ENCODE results near the gene USP4.
"Not testable (repeated sequence)": the region's sequence is repeated elsewhere in the genome, so short reads cannot be mapped to it uniquely, and the experiment has no call there.

Gene USP4

GRCh38 chr3:49352890-49353421, 13.1 kb upstream of the USP4 start:
- DNase-seq: peak in 1 of 10 donors; percentile 0
- intact Hi-C loops (cut with DNase I): no loop called here

DNA sequence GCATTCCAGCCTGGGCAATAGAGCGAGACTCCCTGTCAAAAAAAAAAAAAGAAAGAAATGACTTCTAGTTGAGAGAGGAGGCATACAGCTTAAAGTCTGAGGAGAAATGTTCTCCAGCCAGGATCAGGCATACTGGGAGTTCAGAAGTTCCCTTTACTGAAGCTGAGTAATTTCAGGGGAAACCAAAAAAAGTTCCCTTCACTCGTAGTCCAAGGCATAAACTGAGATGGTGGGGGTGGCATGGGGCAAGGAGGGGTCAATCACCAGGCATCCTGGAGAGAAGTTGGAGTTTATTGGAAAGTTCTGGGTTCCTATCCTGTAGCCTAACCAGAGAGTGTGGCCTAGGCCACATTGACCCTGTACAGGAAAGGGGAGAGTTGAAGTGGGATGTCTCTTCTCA, 12.4 kb upstream of the USP4 start:
- DNase-seq: peak in 1 of 10 donors; percentile 5
- intact Hi-C loops (cut with DNase I): no loop called here

DNA sequence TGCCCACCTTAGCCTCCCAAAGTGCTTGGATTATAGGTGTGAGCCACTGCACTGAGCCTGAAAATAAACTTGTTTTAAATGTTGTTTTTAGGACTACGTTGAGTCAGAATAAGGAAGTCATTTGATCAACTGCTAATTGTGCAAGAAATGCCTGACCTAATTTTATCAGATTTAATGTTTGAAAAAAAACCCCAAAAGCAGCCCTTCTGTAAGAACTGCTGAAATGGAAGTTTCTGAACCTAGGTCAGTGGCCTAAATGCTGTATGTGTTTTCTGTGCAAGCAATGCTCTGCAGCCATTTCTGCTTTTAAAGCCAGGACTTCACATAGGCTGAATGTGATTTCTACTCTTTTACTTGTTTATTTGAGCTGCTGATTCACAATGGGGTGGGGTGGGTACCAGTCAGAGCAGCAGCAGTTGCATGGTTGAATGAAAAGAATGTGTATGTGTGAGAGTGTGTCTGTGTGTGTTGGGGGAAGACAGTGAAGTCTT, 11.7 kb upstream of the USP4 start:
- peak in 1 of 10 donors; percentile 3 for DNase-seq
- intact Hi-C loops (cut with DNase I): no loop called here

DNA sequence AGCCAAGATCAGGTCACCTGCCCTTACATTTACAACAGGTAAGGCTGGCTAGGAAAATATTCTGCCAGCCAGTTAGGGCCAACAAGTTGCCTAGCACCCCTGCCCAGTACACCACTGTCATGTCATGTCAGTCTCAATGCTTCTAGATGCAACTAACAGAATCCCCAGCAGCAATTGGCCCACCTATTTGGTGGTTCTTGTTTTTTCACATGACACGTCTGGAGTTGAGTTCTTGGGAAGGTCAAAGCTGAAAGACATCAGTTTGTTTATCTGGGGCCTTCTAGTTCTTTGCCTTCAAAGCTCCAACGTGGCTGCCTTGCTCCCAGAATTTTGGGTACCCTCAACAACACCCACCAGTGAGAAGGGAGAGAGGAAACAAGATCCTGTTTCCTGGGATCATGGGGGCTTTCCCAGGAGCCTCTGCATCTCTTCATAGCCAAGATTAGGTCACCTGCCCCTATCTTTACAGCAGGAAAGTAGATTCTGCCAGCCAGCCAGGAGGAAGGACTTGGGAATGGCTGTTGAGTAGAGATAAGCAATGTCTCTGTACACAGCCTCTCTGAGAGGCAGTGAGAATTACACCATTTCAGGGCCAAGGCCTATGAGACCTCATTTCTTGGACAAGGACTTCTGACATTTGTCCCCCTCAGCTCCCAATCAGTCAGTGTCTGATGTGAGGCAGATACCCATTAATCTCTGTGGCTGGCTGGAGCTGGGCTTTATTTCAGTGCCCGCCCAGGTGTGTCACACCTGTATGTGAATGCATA, 9.7 kb upstream of the USP4 start:
- DNase-seq: peak in 2 of 10 donors; percentile 12
- intact Hi-C loops (cut with DNase I): no loop called here

DNA sequence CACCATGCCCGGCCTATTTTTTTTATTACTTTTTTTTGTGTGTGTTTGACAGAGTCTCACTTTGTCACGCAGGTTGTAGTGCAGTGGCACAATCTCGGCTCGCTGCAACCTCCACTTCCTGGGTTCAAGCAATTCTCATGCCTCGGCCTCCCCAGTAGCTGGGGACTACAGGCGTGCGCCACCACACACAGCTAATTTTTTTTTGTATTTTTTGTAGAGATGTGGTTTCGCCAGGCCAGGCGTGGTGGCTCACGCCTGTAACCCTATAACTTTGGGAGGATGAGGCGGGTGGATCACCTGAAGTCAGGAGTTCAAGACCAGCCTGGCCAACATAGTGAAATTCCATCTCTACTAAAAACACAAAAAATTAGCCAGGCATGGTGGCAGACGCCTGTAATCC, 8.5 kb upstream of the USP4 start:
- intact Hi-C loops (cut with DNase I): not testable (repeated sequence)
- DNase-seq: peak in 2 of 10 donors; percentile 4 to 29

DNA sequence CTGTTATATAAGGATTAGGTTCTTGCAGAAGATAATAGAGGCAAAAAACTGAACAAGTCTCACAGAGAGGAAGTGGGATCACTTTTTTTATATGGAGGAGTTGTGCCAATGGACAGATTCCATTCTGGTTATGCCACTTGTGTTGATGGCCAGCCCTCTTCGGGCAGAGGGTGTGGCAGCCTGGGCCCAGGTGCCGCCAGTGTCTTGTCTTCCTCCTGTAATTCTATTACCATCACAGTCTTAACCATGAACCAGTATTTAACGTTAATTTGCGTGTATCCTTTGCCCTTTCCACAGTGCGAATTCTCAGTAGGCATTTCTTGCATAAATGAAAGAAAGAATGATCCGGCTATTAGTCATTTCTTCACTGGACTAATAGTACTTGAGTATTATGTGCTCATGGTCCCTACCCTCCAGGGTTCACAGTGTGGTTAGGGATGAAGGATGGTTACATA, 7.0 kb upstream of the USP4 start:
- DNase-seq: peak in 2 of 10 donors; percentile 2 to 67
- intact Hi-C loops (cut with DNase I): no loop called here

GRCh38 chr3:49343163-49343562, 3.3 kb upstream of the USP4 start:
- DNase-seq: peak in 1 of 10 donors; percentile 2
- intact Hi-C loops (cut with DNase I): no loop called here

GRCh38 chr3:49341996-49342395, 2.1 kb upstream of the USP4 start:
- DNase-seq: peak in 1 of 10 donors; percentile 9
- intact Hi-C loops (cut with DNase I): no loop called here

- intact Hi-C loops (cut with DNase I): no loop called here
- DNase-seq: peak in 1 of 10 donors; percentile 66
Measured at GRCh38 chr3:49339581-49339940, 292 bp downstream of the USP4 start.

- intact Hi-C loops (cut with DNase I): no loop called here
- DNase-seq: peak in 1 of 10 donors; percentile 12
Measured at GRCh38 chr3:49333916-49334633, 5.8 kb downstream of the USP4 start.

- intact Hi-C loops (cut with DNase I): no loop called here
- peak in 3 of 10 donors; percentile 15 to 66 (median 65) for DNase-seq
Measured at GRCh38 chr3:49333091-49333490, 6.8 kb downstream of the USP4 start.

GRCh38 chr3:49329186-49329585, 10.7 kb downstream of the USP4 start:
- peak in 2 of 10 donors; percentile 5 to 8 for DNase-seq

DNA sequence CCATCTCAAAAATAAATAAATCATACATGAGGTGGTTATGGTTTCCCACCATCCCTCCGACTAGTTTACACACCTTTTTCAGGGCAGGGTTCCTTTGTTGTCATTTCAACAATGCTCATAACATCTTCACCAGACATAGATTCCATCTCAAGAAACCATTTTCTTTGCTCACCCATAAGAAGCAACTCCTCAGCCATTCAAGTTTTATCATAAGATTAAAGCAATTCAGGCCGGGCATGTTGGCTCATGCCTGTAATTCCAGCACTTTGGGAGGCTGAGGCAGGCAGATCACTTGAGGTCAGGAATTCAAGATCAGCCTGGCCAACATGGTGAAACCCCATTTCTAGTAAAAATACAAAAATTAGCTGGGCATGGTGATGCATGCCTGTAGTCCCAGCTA, 11.5 kb downstream of the USP4 start:
- DNase-seq; intact Hi-C loops (cut with DNase I): not testable (repeated sequence)

More at GRCh38 chr3:49329186-49329585, 10.7 kb downstream of the USP4 start:
- intact Hi-C loops (cut with DNase I): no loop called here

GRCh38 chr3:49327485-49327884, 12.4 kb downstream of the USP4 start:
- intact Hi-C loops (cut with DNase I): no loop called here
- no peak for DNase-seq

DNA sequence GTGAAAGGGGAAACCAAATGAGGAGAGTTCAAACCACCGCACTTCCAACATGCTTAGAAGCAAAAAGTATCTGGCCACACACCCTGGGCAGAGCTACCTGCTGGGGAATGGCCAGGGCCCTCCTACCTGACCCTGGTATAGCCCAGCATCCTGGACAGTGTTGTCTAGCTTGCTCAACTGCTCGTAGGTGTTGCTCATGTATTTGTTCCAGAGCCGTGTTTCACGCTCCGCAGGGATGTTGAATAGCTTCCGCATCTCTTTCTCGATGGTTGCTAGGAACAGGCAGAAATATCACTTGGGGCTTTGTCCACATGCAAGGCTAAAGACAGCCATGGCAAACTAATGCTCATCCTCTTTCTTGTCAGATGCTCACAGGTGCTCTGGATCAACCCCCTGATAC, 15.1 kb downstream of the USP4 start:
- peak in 2 of 10 donors; percentile 18 to 43 for DNase-seq
- intact Hi-C loops (cut with DNase I): no loop called here

GRCh38 chr3:49316696-49317457, 23.0 kb downstream of the USP4 start:
- DNase-seq: peak in 9 of 10 donors; percentile 12 to 89 (median 45)
- intact Hi-C loops (cut with DNase I): no loop called here

GRCh38 chr3:49313896-49314688, 25.8 kb downstream of the USP4 start:
- DNase-seq: peak in 2 of 10 donors; percentile 10 to 12
- intact Hi-C loops (cut with DNase I): no loop called here

DNA sequence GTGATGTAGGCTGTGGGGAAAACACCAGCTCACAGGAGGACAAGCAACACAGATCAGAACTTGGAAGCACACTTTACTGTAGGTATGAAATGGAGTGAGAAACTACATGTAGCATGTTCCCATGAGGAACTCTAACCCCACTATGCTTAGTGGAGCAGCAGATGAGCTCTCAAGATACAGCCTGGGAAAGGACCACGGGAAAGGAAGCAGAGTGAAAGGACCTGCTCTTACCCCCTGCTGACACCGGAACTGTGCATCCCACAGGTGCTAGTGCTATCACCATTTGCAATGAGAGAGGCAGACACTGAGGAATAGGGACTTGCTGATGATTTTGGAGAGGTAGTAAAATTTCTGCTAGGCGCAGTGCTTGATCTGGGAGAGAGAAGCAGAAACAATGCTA, 28.6 kb downstream of the USP4 start:
- intact Hi-C loops (cut with DNase I): no loop called here
- DNase-seq: peak in 1 of 10 donors; percentile 46

DNA sequence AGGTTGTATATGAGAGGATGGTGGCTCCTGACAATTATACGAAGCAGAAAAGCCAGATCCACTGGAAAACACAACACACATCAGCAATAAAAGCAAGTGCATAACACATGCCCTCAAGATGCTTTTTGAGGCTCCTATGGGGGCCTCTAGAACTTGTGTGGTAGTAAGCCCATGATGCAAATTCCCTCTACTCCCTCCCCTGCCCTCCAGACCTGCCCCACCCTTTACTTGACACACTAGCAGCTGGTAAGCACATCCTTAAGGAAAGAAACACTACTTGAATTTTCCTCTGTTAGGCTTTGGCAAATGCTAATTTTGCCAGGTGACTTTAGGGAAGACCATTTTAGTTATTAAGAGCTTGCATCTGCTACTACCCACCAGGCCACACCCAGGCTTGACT, 29.2 kb downstream of the USP4 start:
- peak in 1 of 10 donors; percentile 2 for DNase-seq
- intact Hi-C loops (cut with DNase I): no loop called here

- intact Hi-C loops (cut with DNase I): no loop called here
- DNase-seq: peak in 1 of 10 donors; percentile 13
Measured at GRCh38 chr3:49305608-49306007, 34.2 kb downstream of the USP4 start.

Measured in posterior cingulate gyrus (tissue), 11 donors.